ENCODE results near the gene MAGEC2. TPM values are rescaled to one million over a fixed set of nuclear protein-coding genes. Genes with fewer than 3 reads are reported as not detected.

MAGEC2 gene
- total RNA-seq (not detected), polyA plus RNA-seq (not detected)
- long read RNA-seq, donor 1, result 0 reads
- long read RNA-seq, donor 2, result 0 reads
- long read RNA-seq, donor 3, result 0 reads
- long read RNA-seq, donor 4, result 0 reads
- long read RNA-seq, donor 5, result 0 reads
- long read RNA-seq, donor 6, result 0 reads
- long read RNA-seq, donor 7, result 0 reads
- long read RNA-seq, donor 8, result 0 reads
- long read RNA-seq, donor 9, result 0 reads
- long read RNA-seq, donor 10, result 0 reads

- Histone ChIP-seq H3K4me1 (no peaks in the 10 kb centered on the region), H3K36me3 (no peaks in the 10 kb centered on the region), H3K27me3 (no peaks in the 10 kb centered on the region), H3K27ac (no peak within 1 kb of the TSS), H3K9me3 (no peaks in the 10 kb centered on the region), H3K4me3 (no peak within 1 kb of the TSS)
- DNase-seq, result no peak
- no peak for TF ChIP-seq POLR2AphosphoS5 (IDR thresholded peaks at IDR 0.05)
- TF ChIP-seq POLR2A (IDR thresholded peaks at IDR 0.05), result no peak
- TF ChIP-seq CTCF (IDR thresholded peaks at IDR 0.05), result no peak
- TF ChIP-seq EP300 (IDR thresholded peaks at IDR 0.05), result no peak
- 88 to 94% (median 93%) methylated on average over 18 to 28 of the region's 28 CpGs for whole genome bisulfite sequencing, 5 donors
- intact Hi-C loops (cut with DNase I; ENCODE audit: low total_unique reads), result no loop called here
Measured at GRCh38 chrX:142204522-142205433, at the start of gene MAGEC2. Gene MAGEC2, minus strand, starts transcription at chrX:142205290. Its CDS starts 1,303 bp downstream, at chrX:142203987.

- no peaks in the 10 kb centered on the region for H3K36me3 ChIP-seq
- no peak for DNase-seq
- no peaks in the 10 kb centered on the region for H3K9me3 ChIP-seq
- H3K27ac ChIP-seq, result no peak overlapping the region
- TF ChIP-seq POLR2AphosphoS5 (IDR thresholded peaks at IDR 0.05) (no peak), POLR2A (IDR thresholded peaks at IDR 0.05) (no peak), CTCF (IDR thresholded peaks at IDR 0.05) (no peak), EP300 (IDR thresholded peaks at IDR 0.05) (no peak)
- peaks cover 0 to 3% (median 0%) of the 10 kb centered on the region in 3 donors for H3K27me3 ChIP-seq
- 60 to 66% (median 62%) methylated on average over 4 of the region's 4 CpGs for WGBS, 5 donors
- intact Hi-C loops (cut with DNase I; ENCODE audit: low total_unique reads), result no loop called here
- no peaks in the 10 kb centered on the region for H3K4me1 ChIP-seq
- H3K4me3 ChIP-seq, result no peak overlapping the region
Measured at GRCh38 chrX:142251680-142252079, 46.6 kb upstream of the MAGEC2 start.

- Histone ChIP-seq H3K4me1 (no peaks in the 10 kb centered on the region), H3K27ac (no peak overlapping the region), H3K27me3 (peaks cover 0 to 3% (median 0%) of the 10 kb centered on the region in 3 donors), H3K36me3 (no peaks in the 10 kb centered on the region), H3K4me3 (no peak overlapping the region), H3K9me3 (no peaks in the 10 kb centered on the region)
- 65 to 86% (median 69%) methylated on average over 4 of the region's 4 CpGs for WGBS, 5 donors
- no peak for DNase-seq
- intact Hi-C loops (cut with DNase I; ENCODE audit: low total_unique reads), result no loop called here
- TF ChIP-seq POLR2AphosphoS5 (IDR thresholded peaks at IDR 0.05) (no peak), EP300 (IDR thresholded peaks at IDR 0.05) (no peak), CTCF (IDR thresholded peaks at IDR 0.05) (no peak), POLR2A (IDR thresholded peaks at IDR 0.05) (no peak)
Measured at GRCh38 chrX:142251202-142251601, 46.1 kb upstream of the MAGEC2 start.

- no peaks in the 10 kb centered on the region for H3K36me3 ChIP-seq
- H3K4me1 ChIP-seq, result no peaks in the 10 kb centered on the region
- 60 to 74% (median 67%) methylated on average over 2 to 4 of the region's 4 CpGs for WGBS, 5 donors
- intact Hi-C loops (cut with DNase I; ENCODE audit: low total_unique reads), result no loop called here
- no peak overlapping the region for H3K4me3 ChIP-seq
- TF ChIP-seq CTCF (IDR thresholded peaks at IDR 0.05) (no peak), POLR2AphosphoS5 (IDR thresholded peaks at IDR 0.05) (no peak), POLR2A (IDR thresholded peaks at IDR 0.05) (no peak), EP300 (IDR thresholded peaks at IDR 0.05) (no peak)
- peaks cover 0 to 3% (median 0%) of the 10 kb centered on the region in 3 donors for H3K27me3 ChIP-seq
- DNase-seq, result no peak
- no peaks in the 10 kb centered on the region for H3K9me3 ChIP-seq
- H3K27ac ChIP-seq, result no peak overlapping the region
Measured at GRCh38 chrX:142250502-142250901, 45.4 kb upstream of the MAGEC2 start.

All from stomach (tissue), 19 donors.